GM12865 (cell line): ENCODE measurements around the gene CHML.
"Not testable (repeated sequence)": the region's sequence is repeated elsewhere in the genome, so short reads cannot be mapped to it uniquely, and the experiment has no call there.

Experiments
- DNase-seq: peaks from one replicate; pipeline ENCODE4 v3.0.0; 2010; ENCODE audit warnings: low read depth
- H3K4me3 ChIP-seq: 2 replicates; pipeline ENCODE4 v1.5.1; 2011; ENCODE audit warnings: mild to moderate bottlenecking, low read depth, low read length, control low read depth
- CTCF ChIP-seq: IDR thresholded peaks from 2 replicates; pipeline ENCODE4 v1.5.1; 2011; ENCODE audit warnings: low read length, control low read depth, low read depth, inconsistent platforms; ENCODE audit not compliant: insufficient read depth; ENCODE audit errors: missing control alignments

The CHML gene

GRCh38 chr1:241640149-241640866, at the start of gene CHML, which contains the start of gene OPN3:
TSS of gene CHML (minus strand) at chr1:241640369. CDS start at chr1:241635766, 4,603 bp downstream.
TSS of gene OPN3 (minus strand) at chr1:241640369. CDS start at chr1:241640254, 115 bp downstream.
- H3K4me3 ChIP-seq, result peak within 1 kb of the TSS; percentile 91
- TF ChIP-seq CTCF, result no peak
- peak; percentile 95 for DNase-seq

- no peak for TF ChIP-seq CTCF
- no peak for DNase-seq
- no peak overlapping the region for H3K4me3 ChIP-seq
These were observed 48.8 kb upstream of the CHML start for GRCh38 chr1:241688940-241689368.

- H3K4me3 ChIP-seq, result no peak overlapping the region
- DNase-seq, result no peak
- no peak for TF ChIP-seq CTCF
These were observed 43.9 kb upstream of the CHML start for GRCh38 chr1:241684108-241684507.

GRCh38 chr1:241682921-241683320, 42.8 kb upstream of the CHML start:
- no peak for DNase-seq
- no peak for TF ChIP-seq CTCF
- H3K4me3 ChIP-seq, result no peak overlapping the region

- H3K4me3 ChIP-seq, DNase-seq: not testable (repeated sequence)
These were observed 41.8 kb upstream of the CHML start for GRCh38 chr1:241681861-241682448.

GRCh38 chr1:241679961-241680360, 39.8 kb upstream of the CHML start:
- H3K4me3 ChIP-seq, result no peak overlapping the region
- TF ChIP-seq CTCF, result no peak
- DNase-seq, result no peak

GRCh38 chr1:241679404-241679803, 39.2 kb upstream of the CHML start:
- DNase-seq, result no peak
- H3K4me3 ChIP-seq, result no peak overlapping the region
- no peak for TF ChIP-seq CTCF
